Astrocyte (in vitro differentiated cells and primary cell): ENCODE data around the gene PLEKHA5.

Experiments
- EZH2 ChIP-seq: IDR thresholded peaks from 2 replicates; pipeline ENCODE4 v1.6.1; 2012; ENCODE audit warnings: mild to moderate bottlenecking, low read length, inconsistent platforms; ENCODE audit not compliant: insufficient read depth
- TF ChIP-seq, protein P1 (sequence below): IDR thresholded peaks from 2 replicates; pipeline ENCODE4 v1.5.1; 2011; ENCODE audit warnings: low read depth, mild to moderate bottlenecking, inconsistent platforms, low read length, moderate library complexity; ENCODE audit not compliant: insufficient read depth

GRCh38 chr12:19236656-19237055 is 107.1 kb downstream of the PLEKHA5 start:
- TF ChIP-seq, protein P1, sequence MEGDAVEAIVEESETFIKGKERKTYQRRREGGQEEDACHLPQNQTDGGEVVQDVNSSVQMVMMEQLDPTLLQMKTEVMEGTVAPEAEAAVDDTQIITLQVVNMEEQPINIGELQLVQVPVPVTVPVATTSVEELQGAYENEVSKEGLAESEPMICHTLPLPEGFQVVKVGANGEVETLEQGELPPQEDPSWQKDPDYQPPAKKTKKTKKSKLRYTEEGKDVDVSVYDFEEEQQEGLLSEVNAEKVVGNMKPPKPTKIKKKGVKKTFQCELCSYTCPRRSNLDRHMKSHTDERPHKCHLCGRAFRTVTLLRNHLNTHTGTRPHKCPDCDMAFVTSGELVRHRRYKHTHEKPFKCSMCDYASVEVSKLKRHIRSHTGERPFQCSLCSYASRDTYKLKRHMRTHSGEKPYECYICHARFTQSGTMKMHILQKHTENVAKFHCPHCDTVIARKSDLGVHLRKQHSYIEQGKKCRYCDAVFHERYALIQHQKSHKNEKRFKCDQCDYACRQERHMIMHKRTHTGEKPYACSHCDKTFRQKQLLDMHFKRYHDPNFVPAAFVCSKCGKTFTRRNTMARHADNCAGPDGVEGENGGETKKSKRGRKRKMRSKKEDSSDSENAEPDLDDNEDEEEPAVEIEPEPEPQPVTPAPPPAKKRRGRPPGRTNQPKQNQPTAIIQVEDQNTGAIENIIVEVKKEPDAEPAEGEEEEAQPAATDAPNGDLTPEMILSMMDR: no peak
- no peak for TF ChIP-seq EZH2
